Left lung (tissue), 10 donors: Measurements from ENCODE around the gene SNRNP70. TPM values are rescaled to one million over a fixed set of nuclear protein-coding genes. Genes with fewer than 3 reads are reported as not detected.

Source experiments
- ATAC-seq: fragments of 200-7000 bp; cut with Tn5 transposase; one replicate; pipeline ENCODE4 v1.9.1; 2020; ENCODE audit warnings: moderate library complexity
- DNase-seq, 4 donors: peaks; one replicate each; pipeline ENCODE4 v3.0.0-alpha.2; 2013 to 2020
- H3K27ac ChIP-seq, 2 donors: fragments of 200-600 bp; sonication (generic) in 1 of 2; one replicate each; pipeline versions ENCODE4 v1.5.0 to v1.8.0; 2020 to 2021
- H3K27me3 ChIP-seq, 2 donors: fragments of 200-600 bp; sonication (generic) in 1 of 2; one replicate each; pipeline versions ENCODE4 v1.5.0 to v1.8.0; 2020 to 2021
- H3K36me3 ChIP-seq, 2 donors: fragments of 200-600 bp; sonication (generic) in 1 of 2; one replicate each; pipeline versions ENCODE4 v1.5.0 to v1.8.0; 2020 to 2021
- H3K4me1 ChIP-seq, 2 donors: fragments of 200-600 bp; one replicate each; pipeline ENCODE4 v1.8.0; 2021
- H3K4me3 ChIP-seq, 2 donors: fragments of 200-600 bp; sonication (generic) in 1 of 2; one replicate each; pipeline versions ENCODE4 v1.5.0 to v1.8.0; 2020 to 2021; ENCODE audit warnings: mild to moderate bottlenecking in 1 of 2
- H3K9me3 ChIP-seq, 2 donors: fragments of 200-600 bp; sonication (generic) in 1 of 2; one replicate each; pipeline versions ENCODE4 v1.5.0 to v1.8.0; 2020 to 2021
- CTCF ChIP-seq, 2 donors: fragments of 200-600 bp; sonication (generic) in 1 of 2; IDR thresholded peaks; one replicate each; pipeline versions ENCODE4 v1.5.0 to v1.8.0; 2021; ENCODE audit warnings: antibody characterized with exemption in 2 of 2
- intact Hi-C, 2 donors: fragments of 100-400 bp; cut with DNase I; formaldehyde crosslinking; loops; one replicate each; pipeline versions ENCODE4 v1.11.2 to v1.14.2; 2022
- polyA plus RNA-seq, 6 donors: library from polyadenylated mRNA; unstranded; fragments of 120-200 nt; gene quantifications; one replicate each; pipeline ENCODE4 v1.2.1, GENCODE V29; 2013; ENCODE audit not compliant: insufficient read length in 6 of 6
- total RNA-seq, 2 donors: library from RNA; stranded (reverse); fragmentation: NEBNext Ultra II Directional; extraction: Animal tissue kit (Norgen Biotek cat#: 25700); gene quantifications; one replicate each; pipeline ENCODE4 v1.2.1, GENCODE V29; 2021
- donor health status: DM: no; HTN: yes; CAD: no.
- donor health status: DM: no; HTN: no; CAD: no.

SNRNP70 gene
- total and polyA plus RNA-seq, 8 donors, result 161 to 371 (median 325) TPM

DNA sequence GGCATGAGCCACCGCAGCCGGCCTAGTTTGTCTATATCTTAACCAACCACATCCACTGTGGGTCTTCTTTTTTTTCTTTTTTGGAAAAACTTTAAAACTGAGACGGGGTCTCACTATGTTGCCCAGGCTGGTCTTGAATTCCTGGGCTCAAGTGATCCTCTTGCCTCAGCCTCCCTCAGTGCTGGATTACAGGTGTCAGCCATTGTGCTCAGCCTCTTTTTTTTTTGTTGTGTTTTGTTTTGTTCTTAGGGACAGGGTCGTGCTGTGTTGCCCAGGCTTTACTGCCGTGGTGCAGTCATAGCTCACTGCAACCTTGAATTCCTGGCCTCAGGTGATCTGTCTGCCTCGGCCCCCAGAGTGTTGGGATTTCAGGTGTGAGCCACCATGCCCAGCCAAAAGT, 7.4 kb downstream of the SNRNP70 start:
- no peak for ATAC-seq
- intact Hi-C loops, result no loop called here
- DNase-seq, result no peak
- H3K36me3 ChIP-seq, result peaks cover 6 to 100% of the 10 kb centered on the region in 2 donors
- H3K4me1 ChIP-seq, result peaks cover 0 to 16% of the 10 kb centered on the region in 2 donors
- no peaks in the 10 kb centered on the region for H3K27me3 ChIP-seq
- no peak overlapping the region for H3K27ac ChIP-seq
- no peak for TF ChIP-seq CTCF (IDR thresholded peaks at IDR 0.05)
- no peak overlapping the region for H3K4me3 ChIP-seq
- H3K9me3 ChIP-seq, result no peaks in the 10 kb centered on the region

DNA sequence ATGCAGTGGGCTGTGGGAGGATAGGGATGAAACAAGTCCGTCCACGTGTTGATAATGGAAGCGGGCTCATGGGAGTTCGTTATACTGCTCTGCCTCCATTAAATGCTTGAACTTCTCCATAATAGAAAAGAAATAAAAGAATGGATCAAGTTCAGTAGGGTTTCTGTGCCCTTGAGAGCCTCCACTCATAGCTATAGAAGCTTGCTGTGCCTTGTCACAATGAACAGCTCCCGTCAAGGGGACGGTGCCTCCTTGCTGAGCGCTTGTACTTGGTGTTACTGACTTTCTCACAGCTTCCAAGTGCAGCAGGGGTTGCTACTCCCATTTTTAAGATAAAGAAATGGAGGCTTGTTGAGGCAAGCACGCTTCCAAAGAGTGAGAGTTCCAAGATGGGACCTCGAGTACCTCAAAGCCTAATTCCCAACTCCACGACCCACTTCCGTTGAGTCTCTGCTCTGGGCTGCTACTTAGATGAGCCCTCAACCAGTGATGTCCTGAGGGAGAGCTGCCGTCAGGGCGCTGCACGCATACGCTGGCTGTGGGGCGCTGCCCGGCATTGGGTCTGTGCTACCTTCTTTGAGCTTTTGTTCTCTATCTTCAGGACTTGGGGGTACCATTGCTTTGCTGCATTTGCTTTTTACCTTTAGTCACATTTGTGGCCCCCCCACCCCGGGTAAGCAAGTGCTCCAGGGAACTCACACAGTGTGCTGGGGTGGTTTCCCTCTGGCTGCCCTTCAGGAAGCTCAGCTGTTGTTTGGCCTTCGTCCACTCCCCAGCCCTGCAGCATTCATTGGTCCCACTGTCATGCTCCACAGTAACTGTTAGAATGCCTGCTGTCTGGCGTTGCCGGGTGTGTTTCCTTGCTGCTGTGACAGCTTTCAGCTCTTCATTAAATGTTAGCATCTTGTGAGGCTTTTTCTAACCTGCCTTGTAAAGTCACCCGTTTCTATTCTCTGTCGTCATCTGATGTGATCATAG, 9.5 kb downstream of the SNRNP70 start:
- H3K4me3 ChIP-seq, result no peak overlapping the region
- ATAC-seq, result no peak
- H3K27me3 ChIP-seq, result no peaks in the 10 kb centered on the region
- intact Hi-C loops, result loop anchor here in 1 of 2 donors (5.0 kb wide), 1 partner anchor 53 kb away; no protein-coding TSS in a partner anchor
- H3K36me3 ChIP-seq, result peaks cover 11 to 100% of the 10 kb centered on the region in 2 donors
- no peak for TF ChIP-seq CTCF (IDR thresholded peaks at IDR 0.05)
- no peak overlapping the region for H3K27ac ChIP-seq
- peaks cover 0 to 5% of the 10 kb centered on the region in 2 donors for H3K4me1 ChIP-seq
- DNase-seq, result no peak
- no peaks in the 10 kb centered on the region for H3K9me3 ChIP-seq

GRCh38 chr19:49097453-49098288, 12.4 kb downstream of the SNRNP70 start:
- H3K4me3 ChIP-seq, result no peak overlapping the region
- H3K9me3 ChIP-seq, result no peaks in the 10 kb centered on the region
- H3K36me3 ChIP-seq, result peaks cover 5 to 100% of the 10 kb centered on the region in 2 donors
- ATAC-seq (peak; percentile 96), DNase-seq (peak in 3 of 4 donors; percentile 51 to 75 (median 65))
- intact Hi-C loops, result loop anchor here in 1 of 2 donors (5.0 kb wide), 1 partner anchor 50 kb away; no protein-coding TSS in a partner anchor
- H3K27me3 ChIP-seq, result no peaks in the 10 kb centered on the region
- no peak overlapping the region for H3K27ac ChIP-seq
- H3K4me1 ChIP-seq, result peaks cover 0 to 5% of the 10 kb centered on the region in 2 donors
- peak; percentile 98 for TF ChIP-seq CTCF (IDR thresholded peaks at IDR 0.05)

GRCh38 chr19:49098795-49099194, 13.5 kb downstream of the SNRNP70 start:
- H3K4me1 ChIP-seq, result peaks cover 0 to 5% of the 10 kb centered on the region in 2 donors
- DNase-seq, result no peak
- no peak overlapping the region for H3K27ac ChIP-seq
- ATAC-seq, result no peak
- no peaks in the 10 kb centered on the region for H3K27me3 ChIP-seq
- no peaks in the 10 kb centered on the region for H3K9me3 ChIP-seq
- peaks cover 5 to 100% of the 10 kb centered on the region in 2 donors for H3K36me3 ChIP-seq
- intact Hi-C loops, result loop anchor here in 1 of 2 donors (5.0 kb wide), 1 partner anchor 49 kb away; no protein-coding TSS in a partner anchor
- H3K4me3 ChIP-seq, result no peak overlapping the region
- TF ChIP-seq CTCF (IDR thresholded peaks at IDR 0.05), result no peak
